Astrocyte of the cerebellum (primary cell): ENCODE data around the gene PCGF1.
"Not testable (repeated sequence)": the region's sequence is repeated elsewhere in the genome, so short reads cannot be mapped to it uniquely, and the experiment has no call there.

ENCODE experiments used
- DNase-seq: peaks from one replicate; pipeline ENCODE4 v3.0.0-alpha.2; 2011; ENCODE audit warnings: low read depth
- H3K4me3 ChIP-seq: 2 replicates; pipeline ENCODE4 v1.5.1; 2011; ENCODE audit warnings: mild to moderate bottlenecking, low read depth, low read length, moderate library complexity
- in situ Hi-C: cut with HindIII; loops from 2 replicates; pipeline ENCODE4 v1.10.0; 2017; ENCODE audit warnings: low sequenced_read_pairs
- TF ChIP-seq, protein P1 (sequence below): IDR thresholded peaks from 2 replicates; pipeline ENCODE4 v1.5.1; 2012; ENCODE audit warnings: low read length, low read depth, moderate library complexity, mild to moderate bottlenecking; ENCODE audit errors: missing control alignments

PCGF1 gene

DNA sequence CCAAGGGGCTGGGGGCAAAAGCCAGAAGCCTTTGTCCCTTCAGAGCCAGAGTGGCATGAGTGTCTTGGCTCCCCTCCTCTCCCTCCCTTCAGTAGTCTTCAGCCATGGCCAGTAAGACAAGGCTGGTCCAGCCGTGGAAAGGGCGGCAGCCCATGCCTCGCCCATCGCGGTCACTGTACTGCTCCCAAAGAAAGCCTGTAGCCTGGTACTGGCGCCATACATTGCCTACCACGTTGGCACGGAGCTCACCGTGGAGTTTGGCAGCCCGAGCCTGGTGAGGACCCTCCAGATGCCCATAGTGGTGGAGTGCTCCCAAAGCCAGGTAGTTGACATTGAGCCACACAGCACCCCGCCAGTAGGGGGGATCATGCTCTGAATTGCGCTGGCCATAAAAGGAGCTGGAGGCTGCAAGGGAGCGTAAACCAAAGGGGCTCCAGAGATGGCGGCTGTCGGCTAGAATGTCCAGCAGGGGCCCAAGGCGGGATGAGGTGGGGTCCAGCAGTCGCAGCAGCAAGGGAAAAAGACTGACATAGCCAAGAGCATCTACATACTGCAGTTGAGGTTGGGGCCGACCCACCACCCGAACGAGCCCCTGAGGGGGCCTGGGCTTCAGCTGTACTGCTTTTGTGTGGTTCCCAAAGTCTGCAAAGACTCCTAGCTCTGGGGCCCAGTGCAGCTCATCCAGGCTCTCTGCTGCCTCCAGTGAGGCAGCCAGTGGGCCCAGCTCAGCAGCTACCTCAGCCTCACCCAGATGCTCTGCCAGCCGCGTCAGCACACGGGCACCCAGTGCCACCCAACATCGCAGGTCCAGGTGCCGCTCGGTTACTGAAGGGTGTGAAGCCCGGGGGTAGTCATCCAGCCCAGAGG is 46.1 kb downstream of the PCGF1 start:
- DNase-seq: no peak
- no peak overlapping the region for H3K4me3 ChIP-seq
- in situ Hi-C loops: no loop called here
- TF ChIP-seq, protein P1, sequence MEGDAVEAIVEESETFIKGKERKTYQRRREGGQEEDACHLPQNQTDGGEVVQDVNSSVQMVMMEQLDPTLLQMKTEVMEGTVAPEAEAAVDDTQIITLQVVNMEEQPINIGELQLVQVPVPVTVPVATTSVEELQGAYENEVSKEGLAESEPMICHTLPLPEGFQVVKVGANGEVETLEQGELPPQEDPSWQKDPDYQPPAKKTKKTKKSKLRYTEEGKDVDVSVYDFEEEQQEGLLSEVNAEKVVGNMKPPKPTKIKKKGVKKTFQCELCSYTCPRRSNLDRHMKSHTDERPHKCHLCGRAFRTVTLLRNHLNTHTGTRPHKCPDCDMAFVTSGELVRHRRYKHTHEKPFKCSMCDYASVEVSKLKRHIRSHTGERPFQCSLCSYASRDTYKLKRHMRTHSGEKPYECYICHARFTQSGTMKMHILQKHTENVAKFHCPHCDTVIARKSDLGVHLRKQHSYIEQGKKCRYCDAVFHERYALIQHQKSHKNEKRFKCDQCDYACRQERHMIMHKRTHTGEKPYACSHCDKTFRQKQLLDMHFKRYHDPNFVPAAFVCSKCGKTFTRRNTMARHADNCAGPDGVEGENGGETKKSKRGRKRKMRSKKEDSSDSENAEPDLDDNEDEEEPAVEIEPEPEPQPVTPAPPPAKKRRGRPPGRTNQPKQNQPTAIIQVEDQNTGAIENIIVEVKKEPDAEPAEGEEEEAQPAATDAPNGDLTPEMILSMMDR: no peak

DNA sequence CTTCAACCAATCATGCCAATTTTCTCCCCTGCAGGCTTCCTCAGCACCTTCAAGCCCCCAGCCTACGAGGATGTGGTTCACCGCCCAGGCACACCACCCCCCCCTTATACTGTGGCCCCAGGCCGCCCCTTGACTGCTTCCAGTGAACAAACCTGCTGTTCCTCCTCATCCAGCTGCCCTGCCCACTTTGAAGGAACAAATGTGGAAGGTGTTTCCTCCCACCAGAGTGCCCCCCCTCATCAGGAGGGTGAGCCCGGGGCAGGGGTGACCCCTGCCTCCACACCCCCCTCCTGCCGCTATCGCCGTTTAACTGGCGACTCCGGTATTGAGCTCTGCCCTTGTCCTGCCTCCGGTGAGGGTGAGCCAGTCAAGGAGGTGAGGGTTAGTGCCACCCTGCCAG is 47.3 kb downstream of the PCGF1 start:
- H3K4me3 ChIP-seq, in situ Hi-C loops: not testable (repeated sequence)

DNA sequence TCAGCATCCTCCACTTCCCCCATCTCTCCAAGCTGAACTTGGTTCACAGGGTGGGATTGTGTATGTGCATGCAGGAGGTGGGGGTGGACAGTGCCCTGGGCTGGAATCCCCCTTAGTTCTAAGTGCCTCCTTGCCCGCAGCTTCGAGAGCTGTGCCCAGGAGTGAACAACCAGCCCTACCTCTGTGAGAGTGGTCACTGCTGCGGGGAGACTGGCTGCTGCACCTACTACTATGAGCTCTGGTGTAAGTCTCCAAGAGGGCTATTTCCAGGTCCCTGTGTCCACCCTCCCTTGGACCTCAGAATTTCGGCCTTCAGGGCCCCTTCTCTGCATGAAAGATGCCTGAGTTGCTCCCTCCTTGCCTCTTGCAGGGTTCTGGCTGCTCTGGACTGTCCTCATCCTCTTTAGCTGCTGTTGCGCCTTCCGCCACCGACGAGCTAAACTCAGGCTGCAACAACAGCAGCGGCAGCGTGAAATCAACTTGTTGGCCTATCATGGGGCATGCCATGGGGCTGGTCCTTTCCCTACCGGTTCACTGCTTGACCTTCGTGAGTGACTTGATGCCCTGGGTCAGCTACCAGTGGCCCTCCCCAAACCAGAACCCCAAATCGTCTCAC is 47.9 kb downstream of the PCGF1 start:
- in situ Hi-C loops, DNase-seq: not testable (repeated sequence)
- H3K4me3 ChIP-seq: peak overlapping the region; percentile 62

More for the DNA sequence above, 47.3 kb downstream of the PCGF1 start:
- DNase-seq: not testable (repeated sequence)

DNA sequence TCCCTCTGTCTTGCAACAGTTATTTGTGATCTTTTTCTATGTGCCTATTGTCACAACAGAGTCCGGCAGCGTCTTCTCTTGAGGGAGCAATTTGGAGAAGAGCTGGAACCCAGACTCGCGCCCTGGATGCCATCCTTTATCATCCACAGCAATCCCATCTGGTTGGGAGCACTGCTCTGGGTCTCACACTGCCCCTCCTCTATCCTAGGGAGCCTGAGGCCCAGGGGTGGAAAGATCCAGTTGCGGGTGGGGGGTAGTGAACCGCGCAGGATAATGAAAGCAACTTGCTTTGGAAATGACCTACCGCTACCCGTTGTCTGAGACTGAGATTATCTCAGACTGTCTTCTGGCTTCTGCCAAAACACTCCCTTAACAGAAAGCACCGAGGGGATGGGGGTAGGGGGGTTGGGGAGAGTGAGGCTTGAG is 48.5 kb downstream of the PCGF1 start:
- DNase-seq: no peak
- in situ Hi-C loops: no loop called here

DNA sequence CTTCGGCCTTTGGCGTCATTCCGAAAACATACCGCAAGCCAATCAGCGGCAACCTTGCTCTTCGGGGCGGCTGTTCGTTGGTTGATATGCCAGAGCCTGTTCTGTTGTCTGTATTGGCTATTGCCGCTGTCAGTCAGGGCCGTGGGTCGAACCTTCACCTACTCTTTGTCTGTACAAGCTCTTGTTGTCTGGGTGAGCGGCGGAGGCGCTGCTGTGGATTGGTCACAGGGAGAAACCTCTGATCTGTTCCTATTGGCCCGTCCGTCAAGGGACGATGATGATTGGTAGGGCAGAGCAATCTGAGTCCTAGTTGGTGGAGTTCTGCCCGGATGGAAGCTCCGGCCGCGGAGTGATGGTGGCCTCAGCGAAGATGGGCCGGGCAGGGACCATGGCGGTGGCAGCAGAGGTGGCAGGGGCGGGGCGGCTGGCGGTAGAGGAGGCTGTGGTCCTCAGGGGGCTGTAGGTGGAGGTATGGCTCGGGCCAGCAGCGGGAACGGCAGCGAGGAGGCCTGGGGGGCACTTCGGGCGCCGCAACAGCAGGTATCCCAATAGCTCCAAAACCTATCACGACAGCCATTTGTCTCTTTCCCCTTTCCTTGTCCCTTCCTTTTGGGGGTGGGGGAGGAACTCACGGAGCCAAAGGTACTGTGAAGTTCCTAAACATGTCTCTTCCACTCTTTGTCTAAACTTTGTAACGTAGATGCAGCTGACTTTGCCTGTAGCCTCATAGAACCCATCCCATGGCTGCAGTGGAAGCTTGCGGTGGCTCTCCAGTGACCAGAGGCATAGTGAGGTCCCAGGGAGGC is 49.2 kb downstream of the PCGF1 start, which contains the start of gene WBP1:
TSS of gene WBP1 (plus strand) at position 307 of the 806 bp plus-strand sequence. CDS start at position 472, 165 bp downstream.
- TF ChIP-seq, protein P1: no peak
- DNase-seq: peak; percentile 100
- in situ Hi-C loops: no loop called here
- H3K4me3 ChIP-seq: peak within 1 kb of the TSS; percentile 62

More for the DNA sequence above, 48.5 kb downstream of the PCGF1 start:
- TF ChIP-seq, protein P1: no peak
- peak overlapping the region; percentile 62 for H3K4me3 ChIP-seq

DNA sequence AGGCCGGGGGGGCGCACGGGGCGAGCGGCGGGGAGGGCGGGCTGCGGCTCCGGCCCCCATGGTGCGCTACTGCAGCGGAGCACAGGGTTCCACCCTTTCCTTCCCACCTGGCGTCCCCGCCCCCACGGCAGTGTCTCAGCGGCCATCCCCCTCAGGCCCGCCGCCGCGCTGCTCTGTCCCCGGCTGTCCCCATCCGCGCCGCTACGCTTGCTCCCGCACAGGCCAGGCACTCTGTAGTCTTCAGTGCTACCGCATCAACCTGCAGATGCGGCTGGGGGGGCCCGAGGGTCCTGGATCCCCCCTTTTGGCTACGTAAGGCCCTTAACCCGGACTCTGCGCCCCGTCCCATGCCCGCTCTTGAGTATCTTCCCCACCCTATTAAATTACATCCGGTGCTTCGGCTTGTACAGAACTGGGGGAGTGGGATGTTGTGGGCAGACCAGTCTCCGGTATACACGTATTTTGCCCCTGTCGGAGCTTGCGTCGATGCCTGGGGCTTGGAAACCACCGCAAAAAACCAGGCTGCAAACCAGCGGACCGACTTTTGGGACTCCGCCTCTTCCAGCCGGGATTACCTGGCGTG is 49.9 kb downstream of the PCGF1 start:
- DNase-seq: no peak
- H3K4me3 ChIP-seq: peak overlapping the region; percentile 62
- in situ Hi-C loops: no loop called here
- TF ChIP-seq, protein P1: no peak

DNA sequence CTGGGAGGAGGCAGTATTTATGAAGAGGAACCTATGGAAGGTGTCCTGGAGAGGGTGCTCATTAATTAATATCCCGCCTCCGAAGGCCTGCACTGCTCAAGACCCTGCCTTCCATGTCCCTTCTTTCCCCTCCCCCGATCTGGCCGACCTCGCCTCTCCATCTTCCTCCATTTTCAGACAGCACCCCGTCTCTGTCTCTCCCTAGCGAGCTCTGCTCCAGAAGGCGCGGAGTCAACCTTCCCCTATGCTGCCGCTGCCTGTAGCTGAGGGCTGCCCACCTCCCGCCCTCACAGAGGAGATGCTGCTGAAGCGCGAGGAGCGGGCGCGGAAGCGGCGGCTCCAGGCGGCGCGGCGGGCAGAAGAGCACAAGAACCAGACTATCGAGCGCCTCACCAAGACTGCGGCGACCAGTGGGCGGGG is 50.4 kb downstream of the PCGF1 start:
- in situ Hi-C loops: no loop called here
- peak overlapping the region; percentile 62 for H3K4me3 ChIP-seq
- no peak for DNase-seq
- TF ChIP-seq, protein P1: no peak
